HG03045 (cell line): Measurements from ENCODE around the gene RSPH3.
"Not testable (repeated sequence)": the region's sequence is repeated elsewhere in the genome, so short reads cannot be mapped to it uniquely, and the experiment has no call there.

Experiments
- ATAC-seq: cut with Tn5 transposase; IDR thresholded peaks from one replicate; pipeline ENCODE4 v1.9.1; 2021; ENCODE audit warnings: mild to moderate bottlenecking, moderate library complexity; ENCODE audit not compliant: unreplicated experiment

Gene RSPH3

DNA sequence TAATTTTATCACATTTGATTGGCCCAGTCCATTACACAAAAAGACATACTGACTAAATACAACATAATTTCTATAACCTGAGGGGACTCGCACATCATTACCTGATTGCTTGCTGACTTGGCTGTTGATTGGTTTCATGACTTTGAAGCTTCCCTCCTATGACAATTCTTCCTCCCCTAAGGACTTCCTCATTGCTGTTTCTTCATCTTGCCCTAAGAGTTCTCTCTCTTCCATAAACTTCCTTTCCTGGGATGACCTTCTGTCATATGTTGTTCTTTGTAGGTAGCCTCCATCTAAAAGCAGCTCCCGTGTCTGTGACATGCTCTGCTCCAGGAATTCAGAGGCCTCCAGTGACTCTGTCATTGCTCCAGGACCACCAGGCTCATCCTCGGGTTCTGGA lies 22.6 kb downstream of the RSPH3 start:
- ATAC-seq: no peak

DNA sequence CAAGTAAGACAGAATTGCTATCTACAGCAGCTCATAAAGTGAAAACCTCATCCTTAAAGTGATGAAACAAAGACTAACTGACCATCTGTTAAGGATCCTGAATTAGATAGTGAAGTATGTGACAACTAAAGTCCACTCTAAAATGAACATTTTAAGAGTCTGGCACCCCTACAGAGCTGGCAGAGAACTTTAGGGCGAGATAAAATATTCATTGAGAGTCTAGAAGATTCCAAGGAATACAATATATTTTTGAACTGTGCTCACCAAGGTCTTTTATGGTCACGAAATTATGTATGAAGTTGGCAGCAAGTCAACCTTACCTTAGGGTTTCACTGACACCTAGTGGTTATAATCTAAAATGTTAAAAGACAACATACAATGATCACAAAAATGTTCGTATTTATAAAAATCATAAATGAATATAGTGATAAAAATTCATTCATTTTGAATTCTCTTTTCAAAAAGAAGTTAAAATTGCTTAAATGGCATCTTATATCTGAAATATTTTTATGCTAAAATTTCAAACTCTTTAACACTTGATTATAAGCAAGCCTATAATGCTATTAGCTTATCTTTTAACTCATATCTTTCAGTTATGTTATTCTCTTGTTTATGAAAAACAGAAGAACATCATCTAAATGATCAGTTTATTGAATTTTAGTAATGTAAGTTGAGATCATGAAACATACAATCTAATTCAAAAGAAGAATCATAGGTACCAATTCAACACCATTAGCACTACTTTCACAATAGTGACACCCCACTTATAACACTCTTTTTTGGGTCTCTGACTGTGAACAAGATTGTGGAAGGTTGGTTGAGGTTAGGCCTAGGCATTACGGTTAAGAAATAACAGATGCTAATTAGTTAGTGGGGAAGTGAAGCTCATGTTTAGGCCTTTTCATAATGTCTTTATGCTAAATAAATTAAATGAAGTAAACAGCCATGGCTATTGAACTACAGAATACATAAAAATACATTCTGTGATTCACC lies 27.5 kb downstream of the RSPH3 start:
- no peak for ATAC-seq

DNA sequence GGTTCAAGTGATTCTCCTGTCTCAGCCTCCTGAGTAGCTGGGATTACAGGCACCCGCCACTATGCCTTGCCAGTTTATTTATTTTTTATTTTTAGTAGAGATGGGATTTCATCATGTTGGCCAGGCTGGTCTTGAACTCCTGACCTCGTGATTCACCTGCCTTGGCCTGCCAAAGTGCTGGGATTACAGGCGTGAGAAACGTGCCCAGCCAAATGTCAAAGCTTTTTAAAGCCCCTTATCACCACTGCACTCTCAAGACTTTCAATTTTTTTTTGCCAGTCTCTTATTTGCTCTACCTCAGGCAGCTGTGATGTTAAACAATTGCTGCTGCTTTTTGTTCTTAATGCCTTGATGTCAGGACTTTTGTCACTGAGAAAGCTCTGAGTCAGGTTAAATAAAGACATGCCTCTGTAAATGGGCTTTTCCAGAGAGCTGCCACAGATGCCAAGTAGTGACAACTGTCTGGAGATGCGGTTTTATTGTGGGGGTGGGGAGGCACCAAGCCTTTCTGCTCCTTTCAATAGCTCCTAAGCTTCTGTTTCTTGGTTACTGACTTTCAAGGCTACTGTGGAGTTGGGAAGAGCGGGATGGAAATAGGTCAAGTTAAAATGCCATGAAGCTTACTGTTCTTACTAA lies 29.2 kb downstream of the RSPH3 start:
- no peak for ATAC-seq

DNA sequence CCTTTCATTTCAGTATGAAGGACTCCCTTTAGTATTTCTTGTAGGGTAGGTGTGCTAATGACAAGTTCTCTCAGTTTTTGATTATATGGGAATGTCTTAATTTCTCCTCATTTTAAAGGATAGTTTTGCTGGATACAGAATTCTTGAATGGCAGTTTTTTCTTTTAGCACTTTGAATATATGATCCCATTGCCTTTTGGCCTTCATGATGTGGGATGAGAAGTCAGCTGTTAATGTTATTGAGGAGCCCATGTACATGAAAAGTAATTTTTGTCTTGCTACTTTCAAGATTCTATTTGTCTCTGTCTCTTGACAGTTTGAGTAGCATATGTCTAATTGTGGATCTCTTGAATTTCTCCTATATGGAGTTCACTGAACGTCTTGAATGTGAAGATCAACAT lies 30.9 kb downstream of the RSPH3 start:
- ATAC-seq: no peak

DNA sequence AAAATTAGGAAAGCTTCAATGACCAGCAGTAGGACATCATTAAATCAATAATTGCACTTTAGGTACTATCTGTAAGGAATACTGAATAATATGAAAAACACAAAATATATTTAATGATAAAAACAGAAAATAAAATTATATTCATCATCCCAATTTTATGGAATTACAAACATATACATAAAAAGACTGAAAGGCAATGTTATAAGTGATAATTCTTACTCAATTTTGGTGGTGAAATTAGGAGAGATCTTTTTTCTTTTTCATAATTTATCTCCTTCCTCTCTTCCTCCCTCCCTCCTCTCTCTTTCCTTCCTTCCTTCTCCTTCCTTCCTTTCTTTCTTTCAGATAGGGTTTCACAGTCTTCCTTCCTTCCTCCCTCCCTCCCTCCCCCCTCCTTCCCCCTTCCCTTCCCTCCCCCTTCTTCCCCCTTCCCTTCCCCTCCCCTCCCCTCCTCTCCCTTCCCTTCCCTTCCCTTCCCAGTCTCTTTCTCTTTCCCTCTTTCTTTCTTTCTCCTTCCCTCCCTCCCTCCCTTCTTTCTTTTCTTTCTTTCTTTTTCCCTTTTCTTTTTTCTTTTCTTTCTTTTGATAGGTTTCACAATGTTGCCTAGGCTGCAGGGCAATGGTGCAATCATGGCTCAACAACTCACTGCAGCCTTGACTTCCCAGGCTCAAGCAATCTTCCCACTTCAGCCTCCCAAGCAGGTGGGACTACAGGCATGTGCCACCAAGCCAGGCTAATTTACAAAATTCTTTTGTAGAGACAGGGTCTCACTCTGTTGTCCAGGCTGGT lies 36.8 kb downstream of the RSPH3 start:
- ATAC-seq: no peak

DNA sequence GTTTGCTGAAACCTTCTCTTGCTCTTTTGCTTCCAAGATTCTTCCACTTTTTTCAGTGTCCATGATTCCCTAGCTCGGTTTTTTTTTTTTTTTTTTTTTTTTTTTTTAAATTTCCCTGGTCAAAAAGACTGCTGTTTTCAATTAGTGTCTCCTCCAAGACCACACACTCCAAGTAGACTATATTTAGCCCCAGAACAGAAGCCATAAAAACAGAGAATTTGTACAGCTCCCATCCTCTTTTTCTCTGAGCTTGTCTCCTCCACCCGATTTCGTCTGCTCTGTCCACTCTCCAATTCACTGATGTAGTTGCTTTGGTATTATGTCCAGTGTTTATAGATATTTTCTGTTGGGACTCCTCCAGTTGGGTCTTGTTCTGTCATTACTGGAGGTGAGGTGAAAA lies 37.6 kb downstream of the RSPH3 start:
- ATAC-seq: no peak

DNA sequence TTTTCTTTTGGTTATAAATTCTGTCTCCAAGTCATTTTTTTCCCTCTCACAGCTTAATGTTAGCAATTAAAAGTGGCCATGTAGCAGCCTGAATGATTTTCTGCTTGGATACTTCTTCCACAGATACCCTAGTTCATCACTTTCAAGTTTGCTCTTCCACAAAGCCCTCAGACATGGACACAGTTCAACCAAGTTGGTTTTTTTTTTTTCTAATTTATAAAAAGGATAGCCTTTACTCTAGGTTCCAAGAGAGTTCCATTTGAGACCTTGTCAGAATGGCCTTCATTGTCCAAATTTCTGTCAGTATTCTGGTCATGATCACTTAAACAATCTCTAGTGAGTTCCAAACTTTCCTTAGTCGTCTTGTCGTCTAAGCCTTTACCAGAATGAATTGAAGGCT lies 40.0 kb downstream of the RSPH3 start:
- no peak for ATAC-seq

DNA sequence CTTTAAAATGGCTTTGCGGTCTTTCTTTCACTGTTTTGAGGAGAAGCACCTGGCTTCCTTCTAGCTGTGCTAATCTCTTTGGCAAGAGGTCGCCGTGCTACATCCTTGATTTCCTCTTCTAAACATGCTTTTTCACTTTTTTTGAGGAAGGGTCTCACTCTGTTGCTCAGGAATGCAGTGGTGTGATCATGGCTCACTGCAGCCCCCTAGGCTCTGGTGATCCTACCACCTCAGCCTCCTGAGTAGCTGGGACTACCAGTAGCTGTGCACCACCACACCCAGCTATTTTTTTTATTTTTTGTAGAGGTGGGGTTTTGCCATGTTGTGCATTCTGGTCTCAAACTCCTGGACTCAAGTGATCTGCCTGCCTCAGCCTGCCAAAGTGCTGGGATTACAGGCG lies 40.5 kb downstream of the RSPH3 start:
- no peak for ATAC-seq

DNA sequence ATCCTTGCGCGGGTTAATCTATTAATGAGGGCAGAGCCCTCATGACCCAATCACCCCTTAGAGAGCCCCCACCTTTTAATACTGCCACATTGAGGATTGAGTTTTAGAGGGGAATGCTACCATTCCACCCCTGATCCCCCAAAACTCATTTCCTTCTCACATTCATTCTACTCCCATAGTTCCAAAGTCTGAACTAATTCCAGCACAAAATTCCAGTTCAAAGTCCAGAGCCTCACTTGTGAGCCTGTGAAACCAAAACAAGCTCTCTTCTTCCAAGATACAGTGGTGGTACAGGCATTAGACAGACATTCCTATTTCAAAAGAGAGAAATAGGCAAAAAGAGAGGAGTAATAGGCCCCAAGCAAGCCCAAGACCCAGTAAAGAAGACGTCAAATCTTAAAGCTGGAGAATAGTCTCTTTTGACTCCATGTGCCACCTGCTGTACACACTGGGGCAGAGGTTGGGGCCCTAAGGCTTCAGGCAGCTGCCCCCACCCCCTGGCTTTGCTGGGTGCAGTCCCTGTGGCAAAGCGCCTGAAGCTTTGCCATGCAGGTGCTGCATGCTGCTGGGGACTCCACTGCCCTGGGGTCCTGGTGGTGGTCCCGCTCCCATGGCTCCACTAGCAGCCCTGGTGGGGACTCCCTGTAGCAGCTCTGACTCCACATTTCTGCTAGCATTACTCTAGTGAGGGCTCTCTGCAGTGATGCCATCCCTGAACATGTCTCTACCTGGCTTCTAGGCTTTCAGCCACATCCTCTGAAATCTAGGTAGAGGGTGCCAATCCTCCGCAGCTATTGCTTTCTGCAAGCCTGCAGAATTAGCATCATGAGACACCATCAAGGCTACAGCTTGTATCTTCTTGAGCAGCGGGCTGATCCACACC lies 41.3 kb downstream of the RSPH3 start:
- ATAC-seq: no peak

DNA sequence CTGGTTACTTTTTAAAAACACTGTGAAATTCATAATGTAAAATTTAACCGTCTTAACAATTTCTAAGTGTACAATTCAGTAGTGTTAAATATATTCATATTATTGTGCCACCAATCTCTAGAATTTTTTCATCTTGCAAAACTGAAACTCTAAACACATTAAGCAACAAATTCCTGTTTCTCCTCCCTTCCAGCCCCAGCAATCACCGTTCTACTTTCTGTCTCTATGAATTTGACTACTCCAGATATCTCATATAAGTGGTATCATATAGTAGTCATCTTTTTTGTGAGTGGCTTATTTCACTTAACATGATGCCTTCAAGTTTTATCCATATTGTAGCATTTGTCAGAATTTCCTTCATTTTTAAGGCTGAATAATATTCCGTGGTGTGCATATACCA lies 44.7 kb downstream of the RSPH3 start:
- ATAC-seq: no peak

DNA sequence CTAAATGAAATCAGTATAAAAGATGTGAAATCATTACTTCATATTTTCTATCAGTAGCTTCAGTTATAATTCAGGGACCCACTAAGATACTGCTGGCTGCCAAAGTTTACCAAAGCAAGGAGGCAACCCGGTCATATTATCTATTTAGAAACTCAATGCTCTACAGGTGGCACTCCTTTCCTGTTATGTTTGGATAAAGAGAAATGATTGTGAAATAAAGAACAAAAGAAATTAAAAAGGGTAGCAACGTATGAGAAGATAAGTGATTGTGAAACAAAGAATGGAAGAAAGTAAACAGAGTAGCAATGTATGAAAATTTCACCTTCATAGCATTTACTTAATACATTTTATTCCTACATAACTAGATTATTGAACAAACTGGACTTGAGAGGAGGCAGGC lies 45.2 kb downstream of the RSPH3 start:
- ATAC-seq: no peak

DNA sequence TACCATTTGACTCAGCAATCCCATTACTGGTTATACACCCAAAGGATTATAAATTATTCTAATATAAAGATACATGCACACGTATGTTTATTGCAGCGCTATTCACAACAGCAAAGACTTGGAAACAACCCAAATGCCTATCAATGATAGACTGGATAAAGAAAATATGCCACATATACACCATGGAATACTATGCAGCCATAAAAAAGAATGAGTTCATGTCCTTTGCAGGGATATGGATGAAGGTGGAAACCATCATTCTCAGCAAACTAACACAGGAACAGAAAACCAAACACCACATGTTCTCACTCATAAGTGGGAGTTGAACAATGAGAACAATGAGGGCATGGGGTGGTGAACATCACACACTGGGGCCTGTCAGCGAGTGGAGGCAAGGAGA lies 48.0 kb downstream of the RSPH3 start:
- not testable (repeated sequence) for ATAC-seq

DNA sequence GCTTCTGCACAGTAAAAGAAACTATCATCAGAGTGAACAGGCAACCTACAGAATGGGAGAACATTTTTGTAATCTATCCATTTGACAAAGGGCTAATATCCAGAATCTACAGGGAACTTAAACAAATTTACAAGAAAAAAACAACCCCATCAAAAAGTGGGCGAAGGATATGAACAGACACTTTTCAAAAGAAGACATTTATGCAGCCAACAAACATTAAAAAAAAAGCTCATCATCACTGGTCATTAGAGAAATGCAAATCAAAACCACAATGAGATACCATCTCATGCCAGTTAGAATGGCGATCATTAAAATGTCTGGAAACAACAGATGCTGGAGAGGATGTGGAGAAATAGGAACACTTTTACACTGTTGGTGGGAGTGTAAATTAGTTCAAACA lies 48.4 kb downstream of the RSPH3 start:
- not testable (repeated sequence) for ATAC-seq

DNA sequence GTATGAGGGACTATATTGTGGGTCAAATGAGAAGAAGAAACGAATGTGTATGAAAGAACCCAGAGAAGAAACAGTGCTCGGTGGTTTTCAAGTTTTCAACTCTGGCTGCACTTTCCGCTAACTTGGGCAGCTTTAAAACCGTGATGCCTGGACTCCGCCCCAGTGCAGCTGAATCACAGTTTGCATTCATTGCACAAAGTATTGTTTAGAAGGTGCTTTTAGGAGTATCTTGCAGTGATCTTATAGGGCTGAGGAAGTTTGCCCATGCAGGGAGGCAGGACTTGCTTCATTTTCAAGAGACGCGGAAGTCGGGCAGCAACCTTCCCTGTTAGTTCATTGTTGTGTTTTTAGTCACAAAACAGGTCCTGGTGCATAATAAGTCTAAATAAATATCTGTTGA lies 52.7 kb downstream of the RSPH3 start:
- ATAC-seq: no peak

DNA sequence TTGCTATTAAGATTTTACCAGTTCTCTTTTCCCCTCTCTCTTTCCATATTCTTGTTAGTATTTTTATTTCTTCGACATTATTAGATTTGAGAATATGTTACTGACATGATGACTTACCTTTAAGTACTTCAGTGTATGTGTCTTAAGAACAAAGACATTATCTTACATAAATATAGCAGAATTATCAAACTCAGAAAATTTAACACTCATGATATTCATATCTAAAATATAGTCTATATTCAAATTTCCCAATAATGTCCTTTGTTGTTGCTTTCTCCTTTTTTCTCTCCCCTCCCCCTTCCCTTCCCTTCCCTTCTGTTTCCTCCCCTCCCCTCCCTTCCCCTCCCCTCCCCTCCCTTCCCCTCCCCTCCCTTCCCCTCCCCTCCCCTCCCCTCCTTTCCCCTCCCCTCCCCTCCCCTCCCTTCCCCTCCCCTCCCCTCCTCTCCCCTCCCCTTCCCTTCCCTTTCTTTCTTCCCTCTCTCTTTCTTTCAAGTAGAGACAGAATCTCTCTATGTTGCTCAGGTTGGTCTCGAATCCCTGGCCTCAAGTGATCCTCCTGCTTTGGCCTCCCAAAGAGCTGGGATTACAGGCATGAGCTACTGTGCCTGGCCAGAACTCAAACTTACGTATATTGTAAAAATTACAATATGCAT lies 56.5 kb downstream of the RSPH3 start:
- no peak for ATAC-seq

DNA sequence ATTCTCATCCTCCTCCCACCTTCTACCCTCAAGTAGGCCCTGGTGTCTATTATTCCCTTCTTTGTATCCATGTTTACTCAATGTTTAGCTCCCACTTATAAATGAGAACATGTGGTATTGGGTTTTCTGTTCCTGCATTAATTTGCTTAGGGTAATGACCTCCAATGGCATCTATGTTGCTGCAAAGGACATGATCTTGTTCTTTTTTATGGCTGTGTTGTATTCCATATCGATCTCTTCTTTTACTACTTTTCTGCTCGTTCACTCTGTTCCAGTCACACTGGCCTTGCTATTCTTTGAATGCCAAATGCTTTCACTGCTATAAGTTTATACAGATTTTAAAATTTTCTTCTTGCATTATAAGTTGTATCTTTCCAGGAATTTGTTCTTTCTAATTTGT lies 57.7 kb downstream of the RSPH3 start:
- ATAC-seq: no peak

DNA sequence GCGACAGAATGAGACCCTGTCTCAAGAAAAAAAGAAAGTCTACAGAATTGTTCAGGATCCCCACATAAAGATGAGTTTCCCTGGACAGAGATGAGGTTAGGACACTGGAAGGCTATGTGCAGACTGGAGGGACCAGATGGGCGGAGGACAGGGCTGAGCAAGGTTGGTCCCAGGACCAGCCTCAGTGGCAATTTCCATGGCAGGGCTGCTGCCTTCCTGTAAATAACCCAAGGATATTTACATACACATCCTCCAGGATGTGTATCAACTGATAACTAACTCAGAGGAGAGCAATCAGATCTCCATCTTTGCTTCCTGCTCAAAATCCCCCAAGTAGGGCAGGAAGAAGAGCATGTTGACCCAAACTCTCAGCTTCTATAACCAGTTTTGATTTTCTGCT lies 58.8 kb downstream of the RSPH3 start:
- no peak for ATAC-seq

DNA sequence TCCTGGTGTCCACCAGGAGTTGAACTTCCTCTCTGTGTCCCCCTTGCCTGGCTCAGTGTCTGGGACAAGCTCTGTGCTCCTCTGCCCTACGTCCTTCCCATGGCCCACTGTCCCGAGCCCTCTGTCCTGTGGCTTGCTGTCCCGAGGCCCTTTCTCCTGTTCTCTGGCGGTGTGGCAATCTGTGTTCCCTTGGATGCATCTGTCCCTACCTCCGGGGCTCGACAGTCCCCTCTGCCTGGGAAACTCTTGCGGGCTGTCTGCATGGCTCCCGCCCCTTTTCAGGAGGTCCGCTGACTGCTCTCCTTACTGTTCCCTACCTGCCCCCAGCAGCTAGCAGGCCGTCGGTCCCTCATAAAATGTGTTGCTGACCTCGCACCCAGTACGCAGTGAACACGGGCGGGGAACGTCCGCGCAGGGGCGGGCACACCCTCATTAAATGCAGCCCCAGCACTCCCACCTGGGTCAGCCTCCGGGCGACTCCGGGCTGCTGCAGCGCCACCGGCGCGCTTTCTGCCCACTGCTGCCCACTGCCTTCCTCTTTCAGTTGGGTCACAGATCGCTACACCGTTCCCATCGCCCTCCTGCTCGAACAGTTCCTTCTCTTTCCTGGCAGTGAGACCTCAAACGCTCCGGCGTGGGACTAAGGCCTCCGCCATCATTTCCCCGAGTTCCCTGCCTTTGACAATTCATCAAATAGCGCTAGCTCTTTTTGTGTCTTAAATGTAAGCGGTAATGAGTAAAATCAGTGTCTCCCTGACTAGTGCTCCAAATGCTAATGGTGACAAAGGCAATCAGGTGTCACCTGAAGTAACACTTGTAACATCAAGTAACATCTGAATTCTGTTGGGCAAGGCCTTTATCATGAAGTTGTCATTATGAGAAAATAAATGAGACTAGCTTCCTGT lies 60.5 kb downstream of the RSPH3 start:
- ATAC-seq: no peak

DNA sequence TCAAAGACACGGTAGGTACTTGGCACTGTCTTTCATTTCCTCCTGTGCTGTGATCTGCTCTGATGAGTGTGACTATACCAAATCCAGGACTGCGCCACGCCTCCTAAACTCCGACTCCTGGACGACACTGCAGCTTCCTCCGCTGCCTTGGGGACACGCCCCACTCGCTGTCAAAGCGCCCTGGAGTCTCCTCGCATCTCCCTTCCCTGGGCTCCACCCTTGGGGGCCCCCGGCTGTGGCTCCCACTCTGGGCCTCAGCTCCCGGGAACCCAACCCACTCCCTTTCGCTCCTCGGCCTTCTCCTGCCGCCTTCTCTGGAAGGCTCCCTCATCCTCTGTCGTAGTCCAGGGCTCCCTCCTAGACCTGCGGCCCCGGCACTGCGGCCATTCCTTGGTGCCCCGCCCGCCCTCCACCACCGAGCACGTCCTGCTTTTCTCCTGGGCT lies 61.2 kb downstream of the RSPH3 start:
- ATAC-seq: no peak
